Astrocyte (in vitro differentiated cells and primary cell): ENCODE data around the gene CETN1. TPM values are rescaled to one million over a fixed set of nuclear protein-coding genes. Genes with fewer than 3 reads are reported as not detected.

Experiments
- DNase-seq: peaks from one replicate; pipeline ENCODE4 v3.0.0-alpha.2; 2010; ENCODE audit warnings: low read depth
- FAIRE-seq: peaks from 2 replicates; lab custom pipeline; 2011; peaks lifted over from hg19 to GRCh38; lab: Jason Lieb, UNC
- H2AFZ ChIP-seq: 2 replicates; pipeline ENCODE4 v1.6.0; 2012; ENCODE audit warnings: low read depth, low read length, inconsistent platforms
- H3K27ac ChIP-seq: 2 replicates; pipeline ENCODE4 v1.5.1; 2011; ENCODE audit warnings: low read depth, low read length, inconsistent platforms
- H3K27me3 ChIP-seq: 2 replicates; pipeline ENCODE4 v1.6.0; 2011; ENCODE audit warnings: low read length, inconsistent platforms; ENCODE audit not compliant: insufficient read depth
- H3K36me3 ChIP-seq: 2 replicates; pipeline ENCODE4 v1.5.1; 2011; ENCODE audit warnings: low read length, inconsistent platforms; ENCODE audit not compliant: insufficient read depth
- H3K4me1 ChIP-seq: 2 replicates; pipeline ENCODE4 v1.5.1; 2011; ENCODE audit warnings: low read length, inconsistent platforms; ENCODE audit not compliant: insufficient read depth
- H3K4me2 ChIP-seq: 2 replicates; pipeline ENCODE4 v1.6.0; 2012; ENCODE audit warnings: low read length, inconsistent platforms
- H3K4me3 ChIP-seq: 2 replicates; pipeline ENCODE4 v1.5.1; 2011; ENCODE audit warnings: low read depth, mild to moderate bottlenecking, low read length, inconsistent platforms; ENCODE audit not compliant: insufficient read depth
- H3K79me2 ChIP-seq: 2 replicates; pipeline ENCODE4 v1.6.0; 2012; ENCODE audit warnings: mild to moderate bottlenecking, low read length, inconsistent platforms; ENCODE audit not compliant: insufficient read depth
- H3K9ac ChIP-seq: 2 replicates; pipeline ENCODE4 v1.6.0; 2012; ENCODE audit warnings: mild to moderate bottlenecking, low read length, inconsistent platforms
- H3K9me3 ChIP-seq: 2 replicates; pipeline ENCODE4 v1.5.1; 2012; ENCODE audit warnings: low read depth, mild to moderate bottlenecking, low read length, inconsistent platforms; ENCODE audit not compliant: insufficient read depth
- H4K20me1 ChIP-seq: 2 replicates; pipeline ENCODE4 v1.6.0; 2012; ENCODE audit warnings: low read length, inconsistent platforms; ENCODE audit not compliant: insufficient read depth
- H3K27ac Mint-ChIP-seq: one replicate; pipeline ENCODE4 v1.8.0; 2021; ENCODE audit warnings: mild to moderate bottlenecking, mixed read lengths; ENCODE audit not compliant: unreplicated experiment
- H3K27me3 Mint-ChIP-seq: one replicate; pipeline ENCODE4 v1.8.0; 2021; ENCODE audit warnings: low read depth, mixed read lengths; ENCODE audit not compliant: unreplicated experiment
- H3K36me3 Mint-ChIP-seq: one replicate; pipeline ENCODE4 v1.8.0; 2021; ENCODE audit warnings: low read depth, mixed read lengths; ENCODE audit not compliant: unreplicated experiment
- H3K4me1 Mint-ChIP-seq: one replicate; pipeline ENCODE4 v1.8.0; 2021; ENCODE audit warnings: low read depth, mixed read lengths; ENCODE audit not compliant: unreplicated experiment
- H3K4me3 Mint-ChIP-seq: one replicate; pipeline ENCODE4 v1.8.0; 2021; ENCODE audit warnings: mild to moderate bottlenecking, moderate library complexity, mixed read lengths; ENCODE audit not compliant: unreplicated experiment
- H3K9me3 Mint-ChIP-seq: one replicate; pipeline ENCODE4 v1.8.0; 2021; ENCODE audit warnings: mild to moderate bottlenecking, mixed read lengths; ENCODE audit not compliant: unreplicated experiment
- CTCF ChIP-seq: IDR thresholded peaks from 2 replicates; pipeline ENCODE4 v1.5.1; 2011; ENCODE audit warnings: low read depth, mild to moderate bottlenecking, inconsistent platforms, low read length, moderate library complexity; ENCODE audit not compliant: insufficient read depth
- EZH2 ChIP-seq: IDR thresholded peaks from 2 replicates; pipeline ENCODE4 v1.6.1; 2012; ENCODE audit warnings: mild to moderate bottlenecking, low read length, inconsistent platforms; ENCODE audit not compliant: insufficient read depth
- total RNA-seq: library from RNA; stranded (reverse); gene quantifications from 2 replicates; pipeline ENCODE4 v1.2.1, GENCODE V29; 2021

CETN1 gene
- total RNA-seq, 1 donor from 2014 or later, result not detected

DNA sequence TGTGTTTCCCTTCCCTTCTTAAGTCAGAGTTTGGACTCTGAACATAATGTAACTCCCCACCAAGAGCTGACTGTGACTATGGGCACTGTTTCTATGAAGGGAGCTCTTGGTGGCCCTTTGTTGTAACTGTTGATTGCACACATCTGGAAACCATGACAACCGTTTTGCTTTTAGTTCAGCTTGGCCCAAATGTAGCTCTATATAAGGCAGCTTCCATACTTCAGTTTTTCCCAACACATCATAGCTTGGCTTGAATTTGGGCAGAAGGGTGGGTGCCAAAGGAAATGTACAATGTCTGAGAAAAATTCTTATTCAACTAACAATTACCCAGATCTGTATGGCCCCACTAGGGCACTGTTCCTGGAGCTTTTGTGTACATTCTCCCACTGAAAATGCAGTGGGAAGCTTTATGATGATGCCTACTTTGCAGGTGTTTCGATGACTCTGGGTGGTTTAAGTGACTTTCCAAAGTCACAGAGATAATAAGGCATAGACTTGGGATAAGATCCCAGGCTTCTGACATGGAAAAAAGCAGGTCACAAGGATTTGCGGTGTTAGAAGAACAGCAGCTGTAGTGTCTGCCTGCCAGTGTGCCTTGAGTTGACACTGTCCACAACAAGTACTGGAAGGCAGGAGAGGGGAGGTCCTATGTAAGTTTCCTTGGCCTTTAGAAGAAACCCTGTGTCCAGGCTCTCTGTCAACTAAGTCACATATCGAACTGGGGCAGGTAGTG, 2.4 kb upstream of the CETN1 start:
- no peak for DNase-seq
- Mint-ChIP-seq H3K4me1 (peaks cover 3% of the 10 kb centered on the region), H3K27ac (no peak overlapping the region), H3K27me3 (peaks cover 12% of the 10 kb centered on the region), H3K36me3 (peaks cover 1% of the 10 kb centered on the region), H3K4me3 (no peak overlapping the region), H3K9me3 (peaks cover 2% of the 10 kb centered on the region)
- Histone ChIP-seq H3K4me2 (no peak overlapping the region), H3K27ac (no peak overlapping the region), H3K79me2 (no peaks in the 10 kb centered on the region), H2AFZ (no peak overlapping the region), H3K4me1 (no peaks in the 10 kb centered on the region), H3K9ac (no peak overlapping the region), H4K20me1 (no peaks in the 10 kb centered on the region), H3K27me3 (peaks cover 16% of the 10 kb centered on the region), H3K36me3 (no peaks in the 10 kb centered on the region), H3K4me3 (no peak overlapping the region), H3K9me3 (no peaks in the 10 kb centered on the region)
- TF ChIP-seq EZH2 (no peak), CTCF (no peak)
- FAIRE-seq, result no peak

DNA sequence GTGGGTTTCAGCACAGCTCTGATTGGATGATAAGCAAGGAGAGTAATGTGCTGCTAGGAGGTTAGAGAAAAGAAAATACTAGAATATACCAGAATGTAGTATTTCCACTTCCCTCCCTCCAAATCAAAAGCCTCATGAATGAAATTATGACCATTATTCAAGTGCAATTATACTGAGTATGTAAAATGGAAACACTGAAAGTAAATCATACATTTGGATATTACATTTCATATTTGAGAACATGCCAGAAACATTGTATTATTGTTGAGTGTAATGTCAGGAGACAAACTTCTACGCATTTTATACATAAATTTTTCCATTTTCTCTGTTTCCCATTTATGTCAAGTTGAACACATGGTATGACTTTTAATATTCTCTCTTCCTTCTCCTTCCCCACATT, 942 bp upstream of the CETN1 start:
- Histone ChIP-seq H3K9me3 (peaks cover 2% of the 10 kb centered on the region), H3K27ac (no peak overlapping the region), H2AFZ (no peak overlapping the region), H3K4me2 (no peak overlapping the region), H3K9ac (no peak overlapping the region), H3K79me2 (no peaks in the 10 kb centered on the region), H3K27me3 (peaks cover 12% of the 10 kb centered on the region), H4K20me1 (no peaks in the 10 kb centered on the region), H3K4me1 (no peaks in the 10 kb centered on the region), H3K4me3 (no peak overlapping the region), H3K36me3 (no peaks in the 10 kb centered on the region)
- H3K4me1 Mint-ChIP-seq, result peaks cover 3% of the 10 kb centered on the region
- DNase-seq (no peak), FAIRE-seq (no peak)
- peaks cover 9% of the 10 kb centered on the region for H3K27me3 Mint-ChIP-seq
- TF ChIP-seq CTCF (no peak), EZH2 (no peak)
- no peak overlapping the region for H3K4me3 Mint-ChIP-seq
- no peak overlapping the region for H3K27ac Mint-ChIP-seq
- H3K9me3 Mint-ChIP-seq, result peaks cover 4% of the 10 kb centered on the region
- peaks cover 1% of the 10 kb centered on the region for H3K36me3 Mint-ChIP-seq

GRCh38 chr18:581096-581495, 916 bp downstream of the CETN1 start:
- Histone ChIP-seq H2AFZ (no peak overlapping the region), H3K4me1 (no peaks in the 10 kb centered on the region), H3K79me2 (no peaks in the 10 kb centered on the region), H3K27ac (no peak overlapping the region), H3K36me3 (no peaks in the 10 kb centered on the region), H3K4me3 (no peak overlapping the region), H3K9me3 (peaks cover 2% of the 10 kb centered on the region), H3K4me2 (no peak overlapping the region), H3K27me3 (peaks cover 7% of the 10 kb centered on the region), H3K9ac (no peak overlapping the region), H4K20me1 (no peaks in the 10 kb centered on the region)
- Mint-ChIP-seq H3K4me1 (no peaks in the 10 kb centered on the region), H3K9me3 (peaks cover 4% of the 10 kb centered on the region), H3K36me3 (peaks cover 1% of the 10 kb centered on the region), H3K27ac (no peak overlapping the region), H3K4me3 (no peak overlapping the region), H3K27me3 (peaks cover 15% of the 10 kb centered on the region)
- TF ChIP-seq CTCF, result no peak
- no peak for TF ChIP-seq EZH2
- no peak for DNase-seq
- FAIRE-seq, result no peak
